DND-41 (cell line): ENCODE results near the gene HEPACAM2.

Experiments used
- ATAC-seq: fragments of 200-7000 bp; cut with Tn5 transposase; 3 replicates; pipeline ENCODE4 v1.9.1; 2021; ENCODE audit warnings: low read depth; ENCODE audit not compliant: insufficient read depth
- DNase-seq: peaks from one replicate; pipeline ENCODE4 v3.0.0-alpha.2; 2020
- H2AFZ ChIP-seq: 2 replicates; pipeline ENCODE4 v1.6.0; 2012; ENCODE audit warnings: low read depth, low read length
- H3K27ac ChIP-seq: 2 replicates; pipeline ENCODE4 v1.5.1; 2012; ENCODE audit warnings: low read length, inconsistent platforms
- H3K27me3 ChIP-seq: fragments of 200-600 bp; sonication (generic); 2 replicates; pipeline ENCODE4 v1.6.0; 2012; ENCODE audit warnings: low read length, mild to moderate bottlenecking, inconsistent platforms; ENCODE audit not compliant: insufficient read depth, poor library complexity
- H3K36me3 ChIP-seq: 2 replicates; pipeline ENCODE4 v1.5.1; 2012; ENCODE audit warnings: low read length, inconsistent platforms; ENCODE audit not compliant: insufficient read depth
- H3K4me1 ChIP-seq: 2 replicates; pipeline ENCODE4 v1.5.1; 2012; ENCODE audit warnings: mild to moderate bottlenecking, low read length; ENCODE audit not compliant: insufficient read depth
- H3K4me2 ChIP-seq: 2 replicates; pipeline ENCODE4 v1.6.0; 2012; ENCODE audit warnings: mild to moderate bottlenecking, moderate library complexity, low read length, inconsistent platforms; ENCODE audit not compliant: insufficient read depth
- H3K4me3 ChIP-seq, 2 experiments: fragments of 200-600 bp in 1 of 2; shearing (Covaris generic) in 1 of 2; 2 replicates each; pipeline ENCODE4 v1.5.1; 2012 to 2016; ENCODE audit warnings: inconsistent platforms in 2 of 2, low read length in 2 of 2, mild to moderate bottlenecking in 2 of 2, low read depth in 1 of 2, moderate library complexity in 1 of 2
- H3K79me2 ChIP-seq: 2 replicates; pipeline ENCODE4 v1.6.0; 2012; ENCODE audit warnings: low read length, inconsistent platforms; ENCODE audit not compliant: insufficient read depth
- H3K9ac ChIP-seq: 2 replicates; pipeline ENCODE4 v1.6.0; 2012; ENCODE audit warnings: low read depth, mild to moderate bottlenecking, inconsistent platforms, low read length, moderate library complexity
- H3K9me3 ChIP-seq: 2 replicates; pipeline ENCODE4 v1.5.1; 2012; ENCODE audit warnings: low read length, moderate library complexity, mild to moderate bottlenecking, inconsistent platforms; ENCODE audit not compliant: insufficient read depth, severe bottlenecking
- H4K20me1 ChIP-seq: 2 replicates; pipeline ENCODE4 v1.6.0; 2012; ENCODE audit warnings: low read length; ENCODE audit not compliant: insufficient read depth
- CTCF ChIP-seq: IDR thresholded peaks from 2 replicates; pipeline ENCODE4 v1.5.1; 2012; ENCODE audit warnings: borderline replicate concordance, low read length, moderate library complexity, mild to moderate bottlenecking; ENCODE audit not compliant: poor library complexity, severe bottlenecking; ENCODE audit errors: extremely low read depth
- EZH2 ChIP-seq: IDR thresholded peaks from 3 replicates; pipeline ENCODE4 v1.6.1; 2012; ENCODE audit warnings: borderline replicate concordance, low read depth, mild to moderate bottlenecking, moderate library complexity, low read length, inconsistent platforms; ENCODE audit not compliant: severe bottlenecking

Gene HEPACAM2

DNA sequence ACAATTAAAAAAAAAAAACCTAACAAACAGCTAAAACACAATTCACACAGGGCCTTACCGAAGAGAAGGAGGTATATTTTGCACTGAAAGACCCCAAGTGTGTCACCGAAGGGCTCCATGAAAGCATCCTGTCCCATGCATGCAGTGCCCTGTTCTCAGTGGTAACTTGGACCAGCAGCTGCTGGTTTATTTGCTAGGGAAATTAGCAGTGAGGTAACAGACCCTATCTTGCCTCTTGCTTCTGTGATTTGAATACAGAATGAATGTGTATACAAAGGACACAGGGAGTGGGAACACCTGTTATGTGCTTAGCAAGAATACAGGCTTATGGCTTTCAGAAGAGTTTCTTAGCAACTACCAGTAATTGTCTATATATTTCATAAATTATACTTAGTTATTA is at the start of gene HEPACAM2:
HEPACAM2 (minus strand) TSS at position 160 of the 400 bp plus-strand sequence.
- no peak within 1 kb of the TSS for H3K4me3 ChIP-seq
- DNase-seq: no peak
- TF ChIP-seq CTCF (no peak), EZH2 (no peak)
- H4K20me1 ChIP-seq: no peaks in the 10 kb centered on the region
- H2AFZ ChIP-seq: no peak within 1 kb of the TSS
- no peaks in the 10 kb centered on the region for H3K36me3 ChIP-seq
- no peak for ATAC-seq
- no peak within 1 kb of the TSS for H3K9ac ChIP-seq
- peaks cover 9% of the 10 kb centered on the region for H3K27me3 ChIP-seq
- H3K4me1 ChIP-seq: peaks cover 10% of the 10 kb centered on the region
- no peak within 1 kb of the TSS for H3K4me2 ChIP-seq
- H3K9me3 ChIP-seq: no peaks in the 10 kb centered on the region
- H3K79me2 ChIP-seq: no peaks in the 10 kb centered on the region
- H3K27ac ChIP-seq: no peak within 1 kb of the TSS

- ATAC-seq (no peak), DNase-seq (no peak)
- no peak overlapping the region for H2AFZ ChIP-seq
- H3K79me2 ChIP-seq: no peaks in the 10 kb centered on the region
- H3K4me1 ChIP-seq: no peaks in the 10 kb centered on the region
- TF ChIP-seq CTCF (no peak), EZH2 (no peak)
- no peak overlapping the region for H3K4me3 ChIP-seq
- H3K9me3 ChIP-seq: no peaks in the 10 kb centered on the region
- no peaks in the 10 kb centered on the region for H4K20me1 ChIP-seq
- no peak overlapping the region for H3K27ac ChIP-seq
- no peak overlapping the region for H3K9ac ChIP-seq
- no peak overlapping the region for H3K4me2 ChIP-seq
- H3K36me3 ChIP-seq: no peaks in the 10 kb centered on the region
- H3K27me3 ChIP-seq: no peaks in the 10 kb centered on the region
These were observed 39.0 kb upstream of the HEPACAM2 start for GRCh38 chr7:93265220-93265619.

GRCh38 chr7:93262535-93262934 is 36.3 kb upstream of the HEPACAM2 start:
- TF ChIP-seq CTCF (no peak), EZH2 (no peak)
- H3K4me1 ChIP-seq: no peaks in the 10 kb centered on the region
- no peak overlapping the region for H2AFZ ChIP-seq
- H3K9ac ChIP-seq: no peak overlapping the region
- H3K4me3 ChIP-seq: no peak overlapping the region
- ATAC-seq: no peak
- no peaks in the 10 kb centered on the region for H4K20me1 ChIP-seq
- H3K36me3 ChIP-seq: no peaks in the 10 kb centered on the region
- no peak overlapping the region for H3K27ac ChIP-seq
- H3K4me2 ChIP-seq: no peak overlapping the region
- no peaks in the 10 kb centered on the region for H3K27me3 ChIP-seq
- DNase-seq: no peak
- no peaks in the 10 kb centered on the region for H3K79me2 ChIP-seq
- H3K9me3 ChIP-seq: no peaks in the 10 kb centered on the region

DNA sequence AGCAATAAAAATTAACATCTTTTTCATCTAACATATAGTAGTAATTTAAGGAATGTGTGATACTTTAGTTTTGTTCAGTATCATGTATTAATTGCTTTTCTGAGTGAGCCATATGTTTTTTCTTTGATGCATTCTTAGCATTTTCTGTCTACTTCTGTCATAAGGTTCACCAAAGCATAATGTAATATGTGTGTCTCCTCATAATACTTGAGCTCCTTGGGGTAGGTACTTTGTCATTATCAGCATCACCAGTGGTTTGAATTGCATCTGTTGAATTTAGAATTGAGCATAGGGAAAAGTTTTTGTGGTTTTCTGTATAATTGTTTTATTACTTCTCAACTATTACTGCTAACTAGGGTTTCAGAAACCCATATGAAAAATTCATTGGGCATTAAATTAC is 32.4 kb upstream of the HEPACAM2 start:
- no peaks in the 10 kb centered on the region for H3K27me3 ChIP-seq
- no peaks in the 10 kb centered on the region for H4K20me1 ChIP-seq
- no peak overlapping the region for H2AFZ ChIP-seq
- no peak overlapping the region for H3K9ac ChIP-seq
- H3K27ac ChIP-seq: no peak overlapping the region
- H3K36me3 ChIP-seq: no peaks in the 10 kb centered on the region
- H3K4me1 ChIP-seq: no peaks in the 10 kb centered on the region
- H3K79me2 ChIP-seq: no peaks in the 10 kb centered on the region
- H3K4me2 ChIP-seq: no peak overlapping the region
- no peak overlapping the region for H3K4me3 ChIP-seq
- no peaks in the 10 kb centered on the region for H3K9me3 ChIP-seq
- ATAC-seq: no peak
- no peak for TF ChIP-seq CTCF
- no peak for TF ChIP-seq EZH2
- no peak for DNase-seq
